Measurements from ENCODE around the gene DHFR2.

GRCh38 chr3:94064243-94064860, 1.6 kb upstream of the DHFR2 start:
- TF ChIP-seq EZH2 (IDR thresholded peaks at IDR 0.05; ENCODE audit: low read length, unreplicated experiment) (no peak), CTCF (conservative IDR thresholded peaks at IDR 0.05; ENCODE audit: low read depth, low read length) (no peak), EZH2phosphoT487 (IDR thresholded peaks at IDR 0.05; ENCODE audit: borderline replicate concordance, low read length) (no peak)

Measured in PC-3 (cell line).